Erythroblast (primary cell): ENCODE data around the gene RAB30.

Experiments
- GATA1 ChIP-seq: IDR thresholded peaks from 2 replicates; pipeline ENCODE4 v1.6.1; 2011; ENCODE audit warnings: low read depth, mild to moderate bottlenecking, control low read depth, low read length, moderate library complexity
- POLR2A ChIP-seq: IDR thresholded peaks from 2 replicates; pipeline ENCODE4 v1.6.1; 2011; ENCODE audit warnings: mild to moderate bottlenecking, low read length

DNA sequence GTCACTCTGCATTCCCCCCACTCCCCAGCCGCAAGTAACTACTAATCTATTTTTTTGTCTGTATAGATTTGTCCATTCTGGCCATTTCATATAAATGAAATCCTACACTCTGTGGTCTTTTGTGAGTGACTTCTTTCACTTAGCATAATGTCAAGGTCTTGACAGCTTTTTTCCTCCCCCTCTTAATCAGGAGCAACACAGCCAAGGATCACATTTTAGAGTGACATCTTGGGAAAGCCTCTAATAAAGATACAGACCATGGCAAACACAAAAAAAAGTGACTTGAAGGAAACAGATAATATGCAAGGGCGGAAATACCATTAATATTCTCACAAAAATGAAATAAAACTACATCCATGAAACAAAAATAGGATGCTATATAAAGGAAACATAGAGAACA, 43.9 kb downstream of the RAB30 start:
- TF ChIP-seq POLR2A (no peak), GATA1 (no peak)
